GM19395 (cell line): Measurements from ENCODE around the gene ING4.
A peak's percentile ranks its signal among the peaks of the same experiment; 100 is the strongest.

Source experiments
- ATAC-seq: cut with Tn5 transposase; IDR thresholded peaks from one replicate; pipeline ENCODE4 v1.9.1; 2021; ENCODE audit warnings: mild to moderate bottlenecking, moderate library complexity; ENCODE audit not compliant: unreplicated experiment

ING4 gene

DNA sequence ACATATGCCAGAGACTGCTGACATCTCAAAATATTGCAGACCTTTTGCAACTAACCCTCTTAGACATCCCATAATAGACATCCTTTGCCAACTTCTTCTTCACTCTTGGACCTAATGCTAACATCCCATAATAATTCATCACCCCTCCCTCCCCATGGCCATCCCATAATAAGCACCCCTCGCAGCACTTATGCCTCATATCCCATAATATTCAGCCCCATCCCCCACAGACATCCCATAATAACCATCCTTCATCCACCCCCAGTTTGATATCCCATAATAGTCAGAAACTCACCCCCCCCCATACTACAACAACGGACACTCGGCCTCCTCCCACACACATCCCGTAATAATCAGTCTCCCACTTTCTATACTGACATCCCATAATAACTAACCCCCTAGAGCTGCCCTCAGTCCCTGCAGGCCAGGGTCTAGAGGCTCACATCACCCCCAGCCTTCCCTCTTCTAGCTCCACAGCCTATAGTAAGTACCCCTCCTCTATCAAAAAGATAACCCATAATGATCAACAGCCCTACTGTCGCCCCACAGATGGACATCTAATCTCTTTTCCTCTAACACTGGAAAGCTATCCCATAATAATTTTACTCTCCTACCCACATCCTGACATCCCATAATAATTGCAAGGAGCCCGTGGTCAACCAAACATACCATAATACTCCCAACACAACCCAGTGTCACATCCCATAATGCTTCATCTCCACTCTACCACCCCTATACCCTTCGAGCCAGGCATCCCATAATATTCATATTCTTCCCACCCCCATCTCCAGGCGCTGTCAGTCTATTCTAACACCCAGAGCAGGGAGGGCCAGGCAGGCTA is 54.9 kb downstream of the ING4 start:
- peak; percentile 40 for ATAC-seq

DNA sequence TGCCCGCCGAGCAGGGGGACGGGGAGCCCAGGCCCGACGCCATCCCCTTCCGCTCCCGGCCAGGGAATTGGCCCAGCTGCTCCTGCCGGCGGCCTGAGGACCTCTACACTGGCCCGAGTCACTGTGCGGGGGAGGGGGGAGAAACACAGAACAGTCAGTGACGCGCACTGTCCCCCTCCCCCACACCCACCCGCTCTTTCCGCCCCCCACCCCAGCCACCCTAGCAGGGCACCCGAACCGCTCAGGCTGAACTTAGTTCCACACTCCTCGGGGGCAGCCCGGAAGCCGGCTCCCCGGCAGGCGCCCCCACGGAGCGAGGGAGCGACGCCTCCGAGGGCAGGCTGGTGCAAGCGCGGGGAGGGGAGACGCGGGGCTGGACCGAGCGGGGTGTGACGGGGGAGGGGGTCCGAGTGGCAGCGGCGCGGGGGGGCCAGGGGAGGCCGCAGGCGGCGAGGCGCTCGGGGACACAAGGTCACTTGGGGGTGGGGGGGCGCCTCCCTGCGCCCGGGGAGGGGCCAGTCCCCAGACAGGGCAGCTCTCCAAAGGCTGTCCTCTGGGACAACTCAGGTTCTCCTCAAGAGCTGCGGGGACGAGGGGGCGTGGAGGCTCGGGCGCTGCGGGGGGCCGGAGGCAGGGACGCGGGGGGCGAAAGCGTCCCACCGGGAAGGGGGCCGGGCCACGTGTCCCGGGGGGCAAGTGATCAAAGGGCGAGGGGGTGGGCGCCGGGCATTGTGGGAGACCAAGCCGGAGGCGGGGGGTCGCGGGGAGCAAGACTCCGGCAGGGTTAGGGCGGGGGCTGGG is 56.4 kb downstream of the ING4 start:
- ATAC-seq: no peak

DNA sequence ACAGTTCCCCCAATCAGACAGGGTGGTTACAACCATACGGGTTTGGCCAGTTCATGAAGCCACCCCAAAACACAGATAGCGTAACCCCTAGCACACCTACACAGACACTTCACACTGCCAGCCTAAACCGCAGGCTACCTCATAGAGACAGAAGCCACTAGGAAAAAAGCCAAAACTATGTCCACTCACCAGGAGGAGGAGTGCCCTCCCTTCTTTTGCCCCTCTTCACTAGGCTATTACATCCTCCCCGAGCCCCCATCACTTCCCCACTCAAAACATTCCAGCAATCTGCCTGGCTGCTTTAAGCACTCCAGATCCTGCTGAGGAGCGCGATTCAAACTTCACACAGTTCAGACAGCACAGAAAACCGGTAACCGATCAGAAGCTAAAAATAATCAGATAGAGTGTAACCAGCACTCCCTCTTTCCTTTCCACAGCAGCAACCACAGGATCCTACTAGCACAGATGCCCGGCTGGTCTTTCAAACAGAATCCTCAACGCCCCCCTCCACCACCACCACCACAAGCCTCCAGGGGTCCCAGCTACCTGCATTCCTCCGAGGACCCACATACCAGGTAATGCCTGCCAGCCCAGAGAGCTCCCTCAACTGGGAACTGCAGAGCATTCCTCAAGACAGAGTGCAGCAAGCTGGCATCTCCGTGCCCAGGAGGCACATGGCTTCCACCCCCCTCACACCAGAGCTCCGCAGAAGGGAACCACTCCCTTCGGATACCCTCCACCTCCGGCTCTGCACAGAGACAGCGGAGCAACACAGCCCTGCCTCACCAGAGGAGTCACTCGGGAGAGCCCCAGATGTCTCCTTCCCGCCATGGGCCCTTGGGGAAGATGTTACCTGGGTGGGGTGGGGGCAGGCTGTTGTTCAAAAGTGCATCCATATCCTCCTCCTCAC is 57.2 kb downstream of the ING4 start:
- ATAC-seq: no peak

DNA sequence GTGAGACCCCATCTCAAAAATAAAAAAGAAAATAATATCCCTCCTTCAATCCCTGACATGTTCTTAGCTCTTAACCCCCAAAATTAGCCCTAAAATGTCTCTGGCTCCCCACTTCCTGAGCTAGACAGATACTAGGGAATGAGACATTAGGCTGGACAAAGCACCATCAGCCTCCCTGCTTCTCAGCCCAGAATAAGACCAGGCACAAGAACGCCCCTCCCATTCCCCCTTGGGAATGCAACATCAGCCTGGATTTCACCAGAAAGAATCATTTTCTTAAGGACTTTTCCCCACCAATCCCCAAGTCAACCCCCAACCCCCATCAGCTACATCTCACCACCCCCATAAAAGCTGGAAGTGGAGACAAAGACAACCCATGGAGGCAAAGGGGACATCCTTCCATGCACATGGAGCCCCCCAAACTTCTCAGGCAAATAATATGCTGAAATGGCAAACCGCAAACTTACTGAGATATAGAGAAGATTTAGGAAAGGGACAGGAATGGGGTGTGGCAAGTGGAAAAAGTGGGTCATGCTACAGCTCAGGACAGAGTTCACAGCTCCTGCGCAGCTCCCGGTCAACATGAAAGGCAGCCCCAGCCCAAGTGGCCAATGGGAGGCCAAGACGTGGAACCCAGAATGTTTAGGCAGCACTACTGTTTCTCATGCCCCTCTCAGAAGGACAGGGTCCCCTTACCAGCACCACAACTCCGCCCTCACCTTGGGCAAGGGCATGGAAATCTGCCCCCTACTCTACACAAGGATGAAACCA is 58.5 kb downstream of the ING4 start:
- ATAC-seq: no peak

GRCh38 chr12:6603095-6603567 is 59.8 kb downstream of the ING4 start:
- no peak for ATAC-seq

- no peak for ATAC-seq
Observed at GRCh38 chr12:6602526-6602925, 60.4 kb downstream of the ING4 start.
